Left ventricle myocardium superior (tissue), 1 donor: ENCODE results near the gene GABBR2. TPM values are rescaled to one million over a fixed set of nuclear protein-coding genes. Genes with fewer than 3 reads are reported as not detected.

Experiments
- ATAC-seq: fragments of 200-7000 bp; cut with Tn5 transposase; one replicate; pipeline ENCODE4 v1.9.1; 2020; ENCODE audit warnings: mild to moderate bottlenecking, moderate library complexity
- DNase-seq: peaks from one replicate; pipeline ENCODE4 v3.0.0-alpha.2; 2020
- intact Hi-C: fragments of 100-400 bp; cut with micrococcal nuclease; formaldehyde crosslinking; loops from one replicate; pipeline ENCODE4 v1.11.0; 2022
- total RNA-seq: library from RNA; stranded (reverse); fragmentation: NEBNext Ultra II Directional; extraction: Animal tissue kit (Norgen Biotek cat#: 25700); gene quantifications from one replicate; pipeline ENCODE4 v1.2.1, GENCODE V29; 2021
- donor health status: DM: no; HTN: yes; CAD: no; lungs with severe emphysema.

Gene GABBR2
- total RNA-seq, 1 donor from 2014 or later: 0.62 TPM

DNA sequence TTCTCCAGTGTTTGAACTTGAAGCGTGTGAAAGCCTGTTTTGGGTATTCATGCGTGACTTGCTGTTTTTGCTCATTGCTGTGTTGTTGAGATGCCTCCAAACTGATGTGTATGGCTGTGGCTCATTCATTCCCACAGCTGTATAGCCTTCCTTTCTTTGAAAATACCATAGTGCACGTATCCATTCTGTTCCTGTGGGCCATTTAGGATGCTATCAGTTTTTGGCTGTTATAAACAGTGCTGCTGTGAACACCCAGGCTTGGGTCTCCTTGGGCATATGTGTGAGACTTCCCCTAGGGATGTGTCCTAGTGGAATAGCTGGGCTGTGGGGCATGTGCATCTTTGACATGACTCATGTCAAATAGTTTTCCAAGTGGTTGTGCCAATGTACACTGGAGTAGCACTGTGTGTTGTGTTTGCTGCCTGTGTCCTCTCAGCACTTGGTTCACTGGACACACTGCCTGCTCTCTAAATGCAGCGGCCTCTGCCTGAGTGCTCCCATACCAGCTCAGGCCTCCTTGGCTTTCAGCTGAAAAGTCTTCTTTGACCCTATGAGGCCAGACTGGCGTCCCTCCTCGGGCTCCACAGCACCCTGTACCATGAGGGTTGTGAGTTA lies 350.7 kb downstream of the GABBR2 start:
- intact Hi-C loops: no loop called here

DNA sequence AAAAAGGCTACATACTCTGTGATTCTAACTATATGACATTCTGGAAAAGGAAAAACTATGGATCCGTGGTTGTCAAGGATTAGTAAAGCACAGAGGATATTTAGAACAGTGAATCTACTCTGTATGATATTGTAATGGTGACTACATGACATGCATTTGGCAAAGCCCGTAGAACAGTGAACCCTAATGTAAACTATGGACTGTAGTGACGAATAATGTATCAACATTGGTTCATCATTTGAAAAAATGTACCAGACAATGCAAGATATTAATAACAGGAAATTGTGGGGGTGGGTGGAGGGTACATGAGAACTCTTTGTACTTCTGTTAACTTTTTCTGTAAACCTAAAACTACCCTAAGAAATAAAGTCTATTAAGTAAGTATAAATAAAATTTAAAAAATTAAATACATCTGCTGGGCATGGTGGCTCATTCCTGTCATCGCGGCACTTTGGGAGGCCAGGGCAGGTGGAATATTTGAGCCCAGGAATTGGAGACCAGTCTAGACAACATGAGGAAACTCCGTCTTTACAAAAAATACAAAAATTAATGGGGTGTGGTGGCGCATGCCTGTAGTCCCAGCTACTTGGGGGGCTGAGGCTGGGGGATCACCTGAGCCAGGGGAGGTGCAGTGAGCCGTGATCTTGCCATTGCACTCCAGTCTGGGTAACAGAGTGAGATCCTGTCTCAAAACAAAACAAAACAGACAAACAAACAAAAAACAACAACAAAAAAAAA lies 351.6 kb downstream of the GABBR2 start:
- ATAC-seq (no peak), DNase-seq (no peak)
- intact Hi-C loops: no loop called here

More for the DNA sequence above, 350.7 kb downstream of the GABBR2 start:
- no peak for DNase-seq
- ATAC-seq: no peak

DNA sequence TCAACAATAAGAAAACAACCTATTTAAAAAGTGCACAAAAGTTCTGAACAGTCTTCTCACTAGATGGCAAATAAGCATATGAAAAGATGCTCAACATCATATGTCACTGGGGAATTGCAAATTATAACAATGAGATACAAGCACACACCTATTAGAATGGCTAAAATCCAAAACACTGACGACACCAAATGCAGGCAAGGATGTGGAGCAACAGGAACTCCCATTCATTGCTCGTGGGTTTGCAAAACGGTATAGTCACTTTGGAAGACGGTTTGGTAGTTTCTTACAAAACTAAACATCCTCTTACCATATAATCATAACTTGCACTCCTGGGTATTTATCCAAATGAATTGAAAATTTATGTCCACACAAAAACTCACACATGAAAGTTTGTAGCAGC lies 352.4 kb downstream of the GABBR2 start:
- DNase-seq: no peak
- ATAC-seq: no peak
- intact Hi-C loops: no loop called here

DNA sequence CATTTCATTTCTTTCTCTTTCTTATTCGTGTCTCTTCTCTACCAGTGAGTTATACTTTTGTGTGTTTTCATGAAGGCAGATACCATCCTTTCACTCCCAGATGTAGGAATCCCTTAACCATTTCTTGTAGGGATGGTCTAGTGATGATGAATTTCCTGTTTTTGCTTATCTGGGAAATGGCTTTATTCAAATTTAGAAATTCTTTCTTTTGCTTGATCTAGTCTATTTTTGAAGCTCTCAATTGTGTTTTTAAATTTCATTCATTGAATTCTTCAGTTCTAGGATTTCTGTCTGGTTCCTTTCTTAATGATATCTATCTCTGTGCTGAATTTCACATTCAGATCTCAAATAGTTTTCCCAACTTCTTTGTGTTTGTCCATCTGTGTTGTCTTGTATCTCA lies 357.4 kb downstream of the GABBR2 start:
- ATAC-seq: no peak
- intact Hi-C loops: no loop called here
- no peak for DNase-seq

DNA sequence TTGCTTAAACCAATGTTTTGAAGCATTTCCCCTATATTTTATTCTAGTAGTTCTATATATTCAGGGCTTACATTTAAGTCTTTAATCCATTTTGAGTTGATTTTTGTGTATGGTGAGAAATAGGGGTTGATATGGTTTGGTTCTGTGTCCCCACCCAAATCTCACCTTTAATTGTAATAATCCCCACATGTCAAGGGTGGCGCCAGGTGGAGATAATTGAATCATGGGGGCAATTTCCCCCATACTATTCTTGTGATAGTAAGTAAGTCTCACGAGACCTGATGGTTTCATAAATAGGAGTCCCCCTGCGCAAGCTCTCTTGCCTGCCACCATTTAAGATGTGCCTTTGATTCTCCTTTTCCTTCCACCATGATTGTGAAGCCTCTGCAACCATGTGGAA lies 361.1 kb downstream of the GABBR2 start:
- DNase-seq: no peak
- ATAC-seq: no peak
- intact Hi-C loops: no loop called here

GRCh38 chr9:98345011-98345410 lies 363.7 kb downstream of the GABBR2 start:
- no peak for DNase-seq
- ATAC-seq: no peak
- intact Hi-C loops: no loop called here

- intact Hi-C loops: no loop called here
- no peak for ATAC-seq
Measured at GRCh38 chr9:98344581-98344980, 364.2 kb downstream of the GABBR2 start.

GRCh38 chr9:98342820-98343210 lies 365.9 kb downstream of the GABBR2 start:
- DNase-seq (no peak), ATAC-seq (no peak)
- intact Hi-C loops: no loop called here

More at GRCh38 chr9:98344581-98344980, 364.2 kb downstream of the GABBR2 start:
- DNase-seq: no peak

DNA sequence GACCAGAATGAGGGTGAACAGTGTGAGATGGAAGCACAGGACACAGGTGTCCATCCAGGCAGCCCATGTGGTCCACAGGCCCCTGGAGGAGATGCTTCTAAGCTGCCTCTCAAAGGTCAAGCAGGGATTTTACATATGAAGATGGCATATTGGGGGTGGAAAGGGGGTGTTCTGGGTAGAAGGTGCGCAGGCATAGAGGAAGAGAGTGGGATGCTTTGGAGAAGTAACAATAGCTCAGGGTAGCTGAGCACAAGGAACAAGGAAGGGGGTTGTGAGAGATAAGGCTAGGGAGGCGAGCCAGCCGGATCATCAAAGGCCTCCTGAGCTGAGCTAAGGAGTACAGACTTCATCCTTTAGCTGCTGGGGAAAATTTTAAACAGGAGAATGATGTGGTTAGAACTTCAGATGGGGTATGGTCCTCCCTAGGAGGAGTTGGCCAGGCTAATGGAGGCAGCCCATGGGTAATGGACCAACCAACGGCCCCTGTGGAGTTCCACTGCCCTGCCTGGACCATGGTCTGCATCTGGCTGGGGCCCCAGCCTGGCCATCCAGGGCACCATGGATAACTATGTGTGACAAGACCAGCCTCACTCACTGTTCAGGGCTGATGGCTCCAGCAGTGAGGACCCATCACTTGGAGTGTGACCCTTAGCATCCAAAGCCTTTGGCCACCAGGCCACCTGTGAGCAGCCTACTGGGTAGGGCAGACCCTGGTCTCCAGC lies 366.5 kb downstream of the GABBR2 start:
- DNase-seq: no peak
- intact Hi-C loops: no loop called here
- no peak for ATAC-seq

DNA sequence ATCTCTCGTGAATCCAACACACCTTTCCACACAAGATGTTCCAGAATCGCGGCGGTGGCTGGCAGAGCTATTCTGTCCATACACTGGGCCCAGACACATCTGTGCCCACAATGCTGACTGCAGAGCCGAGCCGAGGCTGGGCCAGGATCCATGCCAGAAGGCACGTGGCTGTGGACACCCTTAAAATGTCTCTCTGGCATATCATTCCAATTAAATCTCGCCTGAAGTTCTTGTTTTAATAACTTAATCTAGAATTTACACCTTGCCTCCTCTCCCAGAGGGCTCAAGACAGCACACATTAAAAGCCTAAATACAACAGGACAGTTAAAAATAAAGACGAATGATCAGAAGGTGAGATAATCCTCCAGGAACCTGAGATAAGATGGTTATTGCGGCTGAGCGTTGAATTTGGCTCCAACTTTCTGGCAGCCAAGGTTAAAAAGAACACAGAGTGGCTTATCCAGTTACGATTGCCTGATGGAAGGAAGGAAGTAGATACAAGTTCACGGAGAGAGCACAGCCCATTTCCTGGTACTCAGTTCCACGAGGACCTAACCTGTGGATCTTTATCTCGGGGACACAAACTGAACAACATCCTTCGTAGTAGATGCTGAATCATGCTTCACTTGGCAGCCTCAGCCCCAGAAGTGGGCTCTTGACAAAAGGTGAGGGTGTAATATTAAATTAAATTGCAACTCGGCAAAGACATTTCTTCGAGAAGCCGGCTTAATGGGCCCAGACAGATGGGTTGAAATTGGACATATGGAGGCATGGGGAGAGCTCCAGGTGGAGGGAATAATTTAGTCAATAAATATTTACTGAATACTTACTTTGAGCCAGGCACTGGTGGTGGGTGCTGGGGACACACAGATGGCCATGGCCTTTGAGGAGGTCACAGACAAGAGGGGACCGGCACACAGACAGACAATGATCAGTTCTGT lies 367.3 kb downstream of the GABBR2 start:
- ATAC-seq: no peak
- no peak for DNase-seq
- intact Hi-C loops: no loop called here

- ATAC-seq (no peak), DNase-seq (no peak)
- intact Hi-C loops: no loop called here
Measured at GRCh38 chr9:98339987-98340800, 368.5 kb downstream of the GABBR2 start.

GRCh38 chr9:98335661-98336060 lies 373.1 kb downstream of the GABBR2 start:
- intact Hi-C loops: no loop called here
- no peak for DNase-seq
- ATAC-seq: no peak

GRCh38 chr9:98334796-98335195 lies 373.9 kb downstream of the GABBR2 start:
- ATAC-seq: no peak
- no peak for DNase-seq
- intact Hi-C loops: no loop called here

- intact Hi-C loops: no loop called here
- no peak for DNase-seq
- no peak for ATAC-seq
Measured at GRCh38 chr9:98333703-98334582, 374.8 kb downstream of the GABBR2 start.

GRCh38 chr9:98332405-98332831 lies 376.3 kb downstream of the GABBR2 start:
- no peak for DNase-seq
- intact Hi-C loops: no loop called here
- no peak for ATAC-seq

- intact Hi-C loops: no loop called here
- no peak for DNase-seq
- ATAC-seq: no peak
Measured at GRCh38 chr9:98331536-98332259, 377.0 kb downstream of the GABBR2 start.

- intact Hi-C loops: no loop called here
- ATAC-seq: no peak
- no peak for DNase-seq
Measured at GRCh38 chr9:98330831-98331230, 377.9 kb downstream of the GABBR2 start.
